HPDE6-E6E7 (cell line): ENCODE results near the gene TOM1L2.

ENCODE experiments used
- DNase-seq: peaks from one replicate; pipeline ENCODE4 v3.0.0; 2011; ENCODE audit warnings: missing footprints; ENCODE audit errors: extremely low spot score

Gene TOM1L2

DNA sequence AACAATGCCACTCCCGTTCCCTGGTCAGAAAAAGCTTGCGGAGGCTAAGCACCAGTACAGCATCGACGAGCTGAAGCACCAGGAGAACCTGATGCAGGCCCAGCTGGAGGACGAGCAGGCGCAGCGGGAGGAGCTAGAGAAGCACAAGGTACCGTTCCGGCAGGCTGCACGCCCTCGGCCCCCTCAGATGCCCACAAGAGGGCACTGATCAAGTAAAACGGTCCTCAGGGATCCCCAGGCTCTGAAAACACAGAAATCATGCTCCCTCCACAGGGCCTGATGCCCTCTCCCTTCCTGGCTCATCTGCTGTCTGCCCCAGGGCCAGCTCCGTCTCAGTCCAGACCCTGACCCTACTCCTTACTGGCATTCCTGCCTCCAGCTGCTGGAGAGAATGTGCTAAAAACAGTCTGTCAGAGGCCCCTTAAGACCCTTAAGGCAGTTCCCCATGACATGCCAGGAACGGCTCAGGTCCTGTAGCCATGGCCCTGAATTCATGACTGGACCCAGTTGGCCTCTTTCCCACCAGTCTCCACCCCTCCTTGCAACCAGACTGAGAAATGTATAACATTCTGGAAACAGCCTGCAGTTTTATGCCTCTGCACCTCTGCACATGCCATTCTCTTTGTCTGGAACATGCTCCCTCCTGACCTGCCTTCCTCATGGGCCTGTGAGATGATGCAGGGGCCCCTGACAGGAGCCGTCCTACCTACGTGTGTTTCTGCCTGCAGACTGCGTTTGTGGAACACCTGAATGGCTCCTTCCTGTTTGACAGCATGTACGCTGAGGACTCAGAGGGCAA lies 22.3 kb upstream of the TOM1L2 start:
- no peak for DNase-seq

- DNase-seq: no peak
Measured at GRCh38 chr17:17993852-17994251, 21.7 kb upstream of the TOM1L2 start.

DNA sequence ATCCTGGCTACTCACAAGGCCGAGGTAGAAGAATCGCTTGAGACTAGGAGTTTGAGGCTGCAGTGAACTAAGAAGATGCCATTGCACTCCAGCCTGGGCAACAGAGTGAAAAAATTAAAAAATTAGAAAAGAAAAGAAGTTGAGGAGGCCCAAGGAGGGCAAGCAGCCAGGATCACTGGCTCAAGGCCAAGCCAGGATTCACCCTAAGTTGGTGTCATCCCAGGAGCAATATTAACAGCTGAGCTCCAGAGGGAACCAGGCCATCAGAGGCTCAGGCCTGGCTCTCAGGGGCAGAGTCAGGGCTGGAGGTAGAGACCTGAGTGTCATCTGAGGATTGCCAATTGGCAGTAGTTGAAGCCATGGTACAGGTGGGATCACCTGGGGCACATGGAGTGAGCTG lies 21.2 kb upstream of the TOM1L2 start:
- DNase-seq: no peak

- DNase-seq: no peak
Measured at GRCh38 chr17:17990282-17990681, 18.1 kb upstream of the TOM1L2 start.

- DNase-seq: no peak
Measured at GRCh38 chr17:17989618-17990017, 17.4 kb upstream of the TOM1L2 start.

GRCh38 chr17:17989081-17989480 lies 16.9 kb upstream of the TOM1L2 start:
- DNase-seq: no peak

DNA sequence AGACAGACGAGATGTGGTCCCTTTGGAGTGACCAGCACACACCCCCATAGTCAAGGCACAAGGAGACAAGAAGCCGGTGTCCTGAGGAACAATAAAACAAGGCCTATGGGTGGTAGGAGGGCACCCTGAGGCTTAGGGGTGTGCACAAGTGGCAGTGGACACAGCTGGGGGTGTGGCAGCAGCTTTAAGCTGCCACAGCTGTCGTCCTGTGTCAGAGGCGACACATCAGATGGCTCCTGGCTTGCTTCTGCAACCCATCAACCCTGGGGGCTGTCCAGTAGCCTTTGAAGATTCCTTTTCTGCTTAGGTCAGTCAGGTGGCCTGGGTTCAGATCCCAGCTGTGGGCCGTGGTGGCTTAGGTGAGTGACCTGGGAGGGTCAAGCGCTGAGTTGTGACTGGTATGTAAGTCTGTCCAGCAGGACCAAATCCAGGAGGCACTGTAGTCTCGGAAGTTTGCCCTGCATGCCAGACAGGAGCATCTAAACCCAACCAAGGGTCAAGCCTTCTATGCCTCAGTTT lies 16.3 kb upstream of the TOM1L2 start:
- no peak for DNase-seq

GRCh38 chr17:17987901-17988300 lies 15.7 kb upstream of the TOM1L2 start:
- no peak for DNase-seq

DNA sequence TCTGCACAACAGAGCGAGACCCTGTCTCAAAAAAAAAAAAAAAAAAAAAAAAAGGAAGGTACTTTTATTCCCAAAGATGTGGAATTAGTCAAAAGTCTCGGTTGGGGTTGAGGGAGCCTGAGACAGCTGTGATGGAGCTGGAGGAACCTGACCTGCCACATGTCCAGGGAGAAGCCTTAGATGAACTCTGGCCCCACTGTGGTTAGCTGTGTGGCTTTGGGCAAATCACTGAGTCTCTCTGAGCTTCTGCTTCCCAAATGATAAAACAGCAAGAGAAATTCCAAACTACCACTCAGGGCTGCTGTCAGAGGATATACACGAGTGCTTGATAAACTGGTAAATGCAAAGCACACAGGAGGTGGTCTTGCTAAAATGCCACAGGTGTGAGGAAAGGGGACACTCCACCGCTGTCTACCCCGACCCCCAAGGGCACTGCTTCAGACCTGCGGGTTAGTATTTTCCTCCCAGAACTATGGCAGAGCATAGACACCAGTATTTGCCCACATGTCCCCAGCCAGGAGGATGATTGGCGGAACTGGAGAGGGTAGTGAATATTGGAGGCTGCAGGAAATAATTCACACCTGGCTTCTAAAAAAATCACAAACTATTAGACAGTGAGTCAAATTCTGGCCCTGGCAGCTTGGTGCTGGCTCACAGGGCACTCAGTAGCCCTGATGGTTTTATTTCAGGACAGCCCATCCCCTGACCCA lies 15.1 kb upstream of the TOM1L2 start:
- no peak for DNase-seq

- DNase-seq: no peak
Measured at GRCh38 chr17:17985555-17985954, 13.4 kb upstream of the TOM1L2 start.

DNA sequence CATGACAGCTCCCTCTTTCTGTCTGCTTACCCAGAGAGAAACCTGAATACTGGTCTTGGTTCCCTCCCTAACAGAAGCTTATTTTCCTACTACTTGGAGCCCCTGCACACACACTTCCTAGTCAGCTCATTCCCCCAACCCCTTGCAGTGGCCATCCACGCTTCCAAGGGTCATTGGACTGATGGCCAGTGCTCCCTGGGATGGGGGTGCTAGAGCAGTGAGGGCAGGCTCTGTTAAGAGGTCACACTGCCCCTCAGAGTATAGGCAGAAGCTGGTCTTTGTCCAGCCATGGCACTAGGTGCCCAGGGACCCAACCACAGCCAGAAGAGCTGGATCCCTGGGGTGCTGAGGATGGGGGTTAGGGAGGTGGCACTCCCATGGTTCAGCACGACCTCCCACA lies 13.0 kb upstream of the TOM1L2 start:
- DNase-seq: no peak

DNA sequence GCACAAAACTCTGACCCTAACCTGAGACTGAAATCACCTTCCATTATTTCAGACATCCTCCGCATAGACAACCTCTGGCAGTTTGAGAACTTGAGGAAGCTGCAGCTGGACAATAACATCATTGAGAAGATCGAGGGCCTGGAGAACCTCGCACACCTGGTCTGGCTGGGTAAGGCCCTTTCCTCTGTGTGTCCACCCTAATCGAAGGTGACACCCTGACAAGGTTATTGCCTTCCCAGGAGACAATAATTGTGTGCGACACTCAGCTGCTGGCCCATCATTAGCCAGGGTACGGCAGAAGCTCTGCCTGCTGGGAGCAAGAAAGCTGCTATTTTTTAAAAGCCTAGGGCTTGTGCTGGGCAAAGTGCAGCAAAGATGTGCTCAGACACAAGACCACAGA lies 11.6 kb upstream of the TOM1L2 start:
- DNase-seq: no peak

GRCh38 chr17:17983376-17983775 lies 11.2 kb upstream of the TOM1L2 start:
- DNase-seq: no peak

- DNase-seq: no peak
Measured at GRCh38 chr17:17982801-17983200, 10.6 kb upstream of the TOM1L2 start.

- no peak for DNase-seq
Measured at GRCh38 chr17:17981330-17981729, 9.1 kb upstream of the TOM1L2 start.

DNA sequence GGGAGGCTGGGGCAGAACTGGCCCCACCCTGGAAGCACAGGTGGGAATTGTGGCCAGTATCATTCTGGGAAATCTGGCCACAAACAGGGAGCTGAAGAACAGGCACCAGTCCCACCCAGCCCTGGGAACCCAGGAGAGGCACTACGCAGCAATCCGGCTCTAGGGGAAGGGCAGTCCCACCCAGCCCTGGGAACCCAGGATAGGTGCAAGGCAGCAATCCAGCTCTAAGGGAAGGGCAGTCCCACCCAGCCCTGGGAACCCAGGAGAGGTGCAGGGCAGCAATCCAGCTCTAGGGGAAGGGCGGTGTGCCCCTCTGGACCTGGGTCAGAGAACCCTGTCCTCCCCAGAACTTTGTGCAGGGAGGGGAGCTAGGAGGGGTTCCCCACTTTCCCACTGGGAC lies 7.6 kb upstream of the TOM1L2 start:
- DNase-seq: no peak

DNA sequence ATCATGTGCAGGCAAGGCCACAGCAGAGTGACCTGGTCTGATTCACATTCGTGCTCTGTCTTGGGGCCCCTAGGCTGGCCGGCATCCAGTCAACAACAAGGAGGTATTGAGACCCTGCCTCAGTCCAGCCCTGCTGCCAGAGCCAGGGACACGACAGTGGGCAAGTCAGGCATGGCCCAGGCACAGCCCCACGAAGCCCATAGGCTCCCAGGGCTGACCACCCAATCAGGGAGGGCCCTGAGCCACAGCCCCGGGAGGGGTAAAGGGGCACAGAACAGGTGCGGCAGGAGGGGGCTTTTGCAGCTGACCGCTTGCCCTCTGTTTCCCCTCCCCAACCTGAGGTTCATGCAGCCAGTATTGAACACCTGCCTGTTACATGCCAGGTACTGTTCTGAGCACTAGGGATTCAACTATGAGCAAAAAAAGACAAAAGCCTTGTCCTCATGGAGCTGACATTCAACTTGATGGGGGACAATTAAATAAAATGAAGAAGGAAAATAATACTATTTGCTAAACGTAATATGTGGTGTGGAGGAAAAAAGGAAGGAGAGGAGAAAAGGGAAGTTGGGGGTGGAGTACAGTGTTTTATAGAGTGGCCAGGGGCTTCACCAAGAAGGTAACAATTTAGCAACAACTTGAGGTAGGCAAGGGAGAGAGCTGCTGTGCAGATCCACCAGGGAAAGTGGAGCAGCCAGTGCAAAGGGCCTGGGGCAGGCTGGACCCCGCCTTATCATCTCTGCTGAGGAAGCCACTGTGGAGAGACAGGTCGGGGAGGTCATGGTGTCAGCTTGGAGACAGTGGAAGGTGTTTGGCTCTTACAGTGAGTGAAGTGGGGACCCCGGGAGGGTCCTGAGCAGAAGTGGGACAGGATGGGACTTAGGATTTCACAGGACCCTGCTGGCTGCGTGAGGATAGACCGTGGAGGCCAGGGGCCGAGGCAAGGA lies 6.6 kb upstream of the TOM1L2 start:
- no peak for DNase-seq

DNA sequence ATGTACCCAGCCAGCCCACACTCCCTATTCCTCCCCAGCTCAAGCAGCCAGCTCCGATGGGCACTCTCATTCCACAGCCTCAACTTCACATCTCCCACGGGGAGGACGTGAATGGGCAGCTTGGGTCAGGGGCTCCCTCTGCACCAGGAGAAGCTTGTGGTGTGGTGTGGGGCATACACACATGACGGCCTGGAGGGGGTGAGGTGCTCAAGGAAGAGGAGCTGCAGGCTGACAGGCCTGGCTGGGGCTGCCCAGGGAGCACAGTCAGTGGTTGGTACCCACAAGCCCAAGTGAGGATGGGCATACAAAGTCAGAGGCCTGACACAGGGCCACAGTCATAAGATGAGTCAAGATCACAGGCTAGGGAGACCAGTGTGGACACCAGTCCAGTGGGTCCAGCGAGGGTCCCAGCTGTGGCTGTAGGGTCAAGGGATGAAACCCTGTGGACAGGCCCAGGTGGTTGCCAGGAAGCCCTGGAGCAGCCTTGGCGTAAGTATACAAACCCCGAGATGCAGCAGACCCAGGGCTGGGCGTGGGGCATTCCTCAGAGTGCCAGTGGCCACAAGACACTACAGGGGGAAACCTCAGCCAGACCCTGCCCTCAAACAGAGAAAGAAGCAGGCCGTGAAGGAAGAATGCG lies 4.9 kb upstream of the TOM1L2 start:
- DNase-seq: no peak

GRCh38 chr17:17975436-17975835 lies 3.2 kb upstream of the TOM1L2 start:
- no peak for DNase-seq

- DNase-seq: no peak
Measured at GRCh38 chr17:17972952-17973254, 703 bp upstream of the TOM1L2 start.

- DNase-seq: no peak
Measured at GRCh38 chr17:17971431-17972125, 622 bp downstream of the TOM1L2 start.
